Testis (tissue), 3 donors: ENCODE data around the gene PRKCZ. TPM values are rescaled to one million over a fixed set of nuclear protein-coding genes. Genes with fewer than 3 reads are reported as not detected.
A peak's percentile ranks its signal among the peaks of the same experiment; 100 is the strongest.

Experiments used
- DNase-seq: peaks from one replicate; pipeline ENCODE4 v3.0.0-alpha.2; 2019
- H3K27ac ChIP-seq, 2 donors: fragments of 200-600 bp; sonication (generic); one replicate each; pipeline ENCODE4 v1.5.1; 2019
- H3K27me3 ChIP-seq: fragments of 200-600 bp; sonication (generic); one replicate; pipeline ENCODE4 v1.5.1; 2019
- H3K36me3 ChIP-seq: fragments of 200-600 bp; sonication (generic); one replicate; pipeline ENCODE4 v1.5.1; 2017; ENCODE audit warnings: low read depth; ENCODE audit errors: missing control alignments
- H3K4me1 ChIP-seq: fragments of 200-600 bp; sonication (generic); one replicate; pipeline ENCODE4 v1.5.1; 2019
- H3K4me3 ChIP-seq, 2 donors: fragments of 200-600 bp; sonication (generic); one replicate each; pipeline ENCODE4 v1.5.1; 2017 to 2019
- H3K9me3 ChIP-seq: fragments of 200-600 bp; sonication (generic); one replicate; pipeline ENCODE4 v1.5.1; 2017
- POLR2A ChIP-seq: fragments of 450-650 bp; IDR thresholded peaks from one replicate; pipeline ENCODE4 v1.6.1; 2017; ENCODE audit warnings: antibody characterized with exemption, mild to moderate bottlenecking, moderate library complexity
- WGBS, 2 donors: methylation state at CpG; one replicate each; pipeline ENCODE4 v1.1.5; 2018; 5-methylcytosine and 5-hydroxymethylcytosine counted together
- intact Hi-C: fragments of 100-400 bp; cut with DNase I; formaldehyde crosslinking; loops from one replicate; pipeline ENCODE4 v1.15.1; 2023; ENCODE audit warnings: low total_unique reads
- polyA plus RNA-seq: library from polyadenylated mRNA; stranded (reverse); fragments of 350-450 nt; fragmentation: Illumina TruSeq; extraction: RNeasy Lipid Tissue Mini Kit (QIAGEN cat#74804); gene quantifications from one replicate; pipeline ENCODE4 v1.2.3, GENCODE V29; 2014; ENCODE audit warnings: low read depth, low replicate concordance; ENCODE audit not compliant: insufficient read depth
- total RNA-seq, 2 donors: library from RNA; depleted of rRNA; stranded (reverse); fragments of >200 nt; gene quantifications; one replicate each; pipeline ENCODE4 v1.2.3, GENCODE V29; 2016
- TF ChIP-seq, protein P1 (sequence below), 3 experiments: fragments of 450-650 bp in 2 of 3; fragments of 200-600 bp in 1 of 3; sonication (generic) in 1 of 3; IDR thresholded peaks; one replicate each; pipeline ENCODE4 v1.5.1; 2016 to 2019; ENCODE audit warnings: antibody characterized with exemption in 3 of 3, mild to moderate bottlenecking in 2 of 3, moderate library complexity in 1 of 3

PRKCZ gene
- total and polyA plus RNA-seq, 3 donors from 2014 or later = 86.4 to 142 (median 123) TPM

DNA sequence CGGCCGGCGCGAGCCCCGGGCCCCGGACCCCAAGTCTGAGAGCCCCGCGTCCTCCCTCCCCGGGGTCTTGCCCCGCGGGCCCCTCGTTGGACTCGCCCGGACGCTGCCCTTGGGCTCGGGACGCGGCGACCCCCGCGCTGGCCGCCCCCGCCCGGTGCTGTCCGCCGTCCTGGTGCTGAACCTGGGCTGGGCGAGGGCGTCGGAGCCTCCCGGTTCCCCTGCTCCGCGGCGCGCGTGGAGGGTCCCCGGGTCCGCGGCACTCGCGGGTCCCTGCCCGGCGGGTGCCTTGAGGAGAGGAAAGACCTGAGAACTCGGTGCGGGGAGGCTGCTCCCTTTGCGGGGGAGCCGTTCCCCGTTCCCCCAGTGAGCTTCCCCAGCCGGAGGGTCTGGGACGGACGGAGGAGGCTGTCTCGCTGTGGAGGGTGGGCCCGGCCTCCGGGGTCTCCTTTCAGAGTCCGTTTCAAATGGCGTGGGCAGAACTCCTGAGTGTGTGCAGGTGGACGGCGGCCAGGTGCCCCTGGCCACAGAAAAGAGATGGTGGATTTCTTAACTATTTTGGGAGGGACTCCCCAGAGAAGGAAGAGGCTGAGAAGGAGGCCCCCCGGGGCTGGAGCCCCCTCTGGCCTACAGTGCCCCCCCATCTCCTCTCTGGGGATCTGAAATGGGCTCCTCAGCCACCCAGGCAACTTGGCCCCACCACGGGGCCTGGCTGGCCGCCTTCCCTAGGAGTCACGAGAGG is 30.5 kb upstream of the PRKCZ start:
- intact Hi-C loops = no loop called here

DNA sequence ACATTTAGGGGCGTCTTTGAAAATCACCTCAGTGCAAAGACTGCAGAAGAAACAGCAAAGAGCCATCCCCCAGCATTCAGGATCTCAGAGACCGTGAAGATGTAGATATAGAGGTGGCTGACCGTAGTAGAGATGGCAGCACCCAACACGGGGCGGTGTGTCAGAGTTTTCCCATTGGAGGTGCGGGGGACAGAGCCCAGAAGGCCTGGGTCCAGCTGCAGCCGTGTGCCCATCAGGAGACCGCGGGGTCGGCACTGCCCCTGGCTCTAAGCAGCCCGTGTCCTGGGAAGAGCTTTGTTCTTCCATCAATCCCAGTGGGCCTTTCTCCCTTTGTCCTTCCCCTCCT is 29.9 kb upstream of the PRKCZ start:
- no peak for DNase-seq
- no peaks in the 10 kb centered on the region for H3K36me3 ChIP-seq
- peaks cover 2% of the 10 kb centered on the region for H3K4me1 ChIP-seq
- H3K27me3 ChIP-seq = no peaks in the 10 kb centered on the region
- no peaks in the 10 kb centered on the region for H3K9me3 ChIP-seq
- H3K27ac ChIP-seq = no peak overlapping the region
- TF ChIP-seq, protein P1, sequence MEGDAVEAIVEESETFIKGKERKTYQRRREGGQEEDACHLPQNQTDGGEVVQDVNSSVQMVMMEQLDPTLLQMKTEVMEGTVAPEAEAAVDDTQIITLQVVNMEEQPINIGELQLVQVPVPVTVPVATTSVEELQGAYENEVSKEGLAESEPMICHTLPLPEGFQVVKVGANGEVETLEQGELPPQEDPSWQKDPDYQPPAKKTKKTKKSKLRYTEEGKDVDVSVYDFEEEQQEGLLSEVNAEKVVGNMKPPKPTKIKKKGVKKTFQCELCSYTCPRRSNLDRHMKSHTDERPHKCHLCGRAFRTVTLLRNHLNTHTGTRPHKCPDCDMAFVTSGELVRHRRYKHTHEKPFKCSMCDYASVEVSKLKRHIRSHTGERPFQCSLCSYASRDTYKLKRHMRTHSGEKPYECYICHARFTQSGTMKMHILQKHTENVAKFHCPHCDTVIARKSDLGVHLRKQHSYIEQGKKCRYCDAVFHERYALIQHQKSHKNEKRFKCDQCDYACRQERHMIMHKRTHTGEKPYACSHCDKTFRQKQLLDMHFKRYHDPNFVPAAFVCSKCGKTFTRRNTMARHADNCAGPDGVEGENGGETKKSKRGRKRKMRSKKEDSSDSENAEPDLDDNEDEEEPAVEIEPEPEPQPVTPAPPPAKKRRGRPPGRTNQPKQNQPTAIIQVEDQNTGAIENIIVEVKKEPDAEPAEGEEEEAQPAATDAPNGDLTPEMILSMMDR (IDR thresholded peaks at IDR 0.05) = no peak
- TF ChIP-seq POLR2A = no peak
- 76 to 78% methylated on average over 4 to 11 of the region's 11 CpGs for WGBS, 2 donors
- no peak overlapping the region for H3K4me3 ChIP-seq
- intact Hi-C loops = no loop called here

More for the DNA sequence above, 30.5 kb upstream of the PRKCZ start:
- WGBS, 2 donors = 10 to 53% methylated on average over 2 to 60 of the region's 61 CpGs
- Histone ChIP-seq H3K27ac (no peak overlapping the region), H3K4me3 (peak overlapping the region; percentile 37 to 43), H3K36me3 (no peaks in the 10 kb centered on the region), H3K27me3 (no peaks in the 10 kb centered on the region), H3K4me1 (no peaks in the 10 kb centered on the region), H3K9me3 (no peaks in the 10 kb centered on the region)
- TF ChIP-seq POLR2A = no peak
- TF ChIP-seq, protein P1 (IDR thresholded peaks at IDR 0.05) = no peak
- DNase-seq = no peak

DNA sequence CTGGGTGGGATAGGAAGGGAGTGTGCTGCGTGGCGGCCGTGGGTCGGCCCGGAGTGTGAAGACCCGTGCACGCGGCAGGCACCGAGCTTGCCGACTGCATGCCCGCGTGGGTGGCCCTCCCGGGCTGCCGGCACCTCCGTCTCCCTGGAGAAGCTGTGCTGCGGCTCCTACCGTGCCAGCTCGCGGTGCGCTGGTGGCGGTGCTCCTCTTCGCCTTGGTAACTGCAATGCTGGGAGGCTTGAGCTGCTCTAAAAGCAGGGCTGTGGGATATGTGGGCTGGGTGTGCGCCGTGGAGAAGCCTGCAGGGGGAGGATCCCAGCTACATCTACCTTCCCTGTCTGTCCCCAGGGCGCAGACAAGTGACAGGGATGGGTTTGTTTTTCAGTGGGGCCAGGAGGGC is 28.7 kb upstream of the PRKCZ start:
- Histone ChIP-seq H3K9me3 (no peaks in the 10 kb centered on the region), H3K27ac (no peak overlapping the region), H3K36me3 (no peaks in the 10 kb centered on the region), H3K27me3 (no peaks in the 10 kb centered on the region), H3K4me3 (no peak overlapping the region), H3K4me1 (peaks cover 12% of the 10 kb centered on the region)
- 92 to 93% methylated on average over 6 to 25 of the region's 25 CpGs for WGBS, 2 donors
- no peak for DNase-seq
- intact Hi-C loops = no loop called here
- TF ChIP-seq, protein P1 (IDR thresholded peaks at IDR 0.05) = no peak
- TF ChIP-seq POLR2A = no peak

DNA sequence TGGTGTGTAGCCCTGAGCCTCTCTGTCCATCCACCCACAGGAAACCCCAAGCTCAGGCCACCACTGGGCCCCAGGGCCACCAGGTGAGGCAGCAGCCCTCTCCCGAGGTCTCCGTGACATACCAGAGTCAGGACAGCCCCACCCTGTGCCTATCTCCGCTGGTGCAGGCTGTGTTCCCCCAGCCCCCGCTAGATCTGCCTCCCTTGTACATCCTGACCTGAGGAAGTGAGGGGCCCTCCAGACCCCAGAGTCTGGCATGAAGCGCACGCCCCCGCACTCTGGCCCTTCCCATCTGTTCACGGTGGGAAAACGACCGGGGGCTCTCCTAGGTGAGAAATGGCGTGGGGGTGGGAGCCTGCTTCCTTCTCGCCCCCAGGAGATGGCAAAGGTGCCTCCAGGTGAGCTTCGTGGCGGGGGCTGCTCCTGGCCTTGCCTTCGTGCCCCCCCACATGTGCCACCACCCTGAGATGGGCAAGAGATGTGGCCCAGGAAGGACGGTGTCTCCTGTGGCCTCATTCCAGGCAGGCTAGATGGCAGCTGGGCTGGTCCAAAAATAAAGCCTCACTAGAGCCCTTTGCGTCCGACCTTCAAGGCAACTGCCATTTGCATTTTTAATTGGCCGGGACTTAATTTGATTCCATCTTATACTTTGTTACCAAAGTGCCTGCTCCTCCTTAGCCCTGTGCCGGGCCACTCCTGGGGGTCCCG is 28.0 kb upstream of the PRKCZ start:
- intact Hi-C loops = no loop called here

More for the DNA sequence above, 28.0 kb upstream of the PRKCZ start:
- no peak overlapping the region for H3K4me3 ChIP-seq
- peaks cover 12% of the 10 kb centered on the region for H3K4me1 ChIP-seq
- H3K27me3 ChIP-seq = no peaks in the 10 kb centered on the region
- H3K9me3 ChIP-seq = no peaks in the 10 kb centered on the region
- TF ChIP-seq, protein P1 (IDR thresholded peaks at IDR 0.05) = no peak
- no peak for TF ChIP-seq POLR2A
- 62 to 76% methylated on average over 12 to 21 of the region's 21 CpGs for WGBS, 2 donors
- no peak overlapping the region for H3K27ac ChIP-seq
- no peaks in the 10 kb centered on the region for H3K36me3 ChIP-seq
- DNase-seq = no peak
